GM12873 (cell line): ENCODE data around the gene ZNF32.

ENCODE experiments used
- TF ChIP-seq, protein P1 (sequence below): IDR thresholded peaks from 2 replicates; pipeline ENCODE4 v1.5.1; 2012; ENCODE audit warnings: low read depth, mild to moderate bottlenecking, moderate library complexity, low read length, control low read depth; ENCODE audit not compliant: insufficient read depth; ENCODE audit errors: missing control alignments

ZNF32 gene, protein sequence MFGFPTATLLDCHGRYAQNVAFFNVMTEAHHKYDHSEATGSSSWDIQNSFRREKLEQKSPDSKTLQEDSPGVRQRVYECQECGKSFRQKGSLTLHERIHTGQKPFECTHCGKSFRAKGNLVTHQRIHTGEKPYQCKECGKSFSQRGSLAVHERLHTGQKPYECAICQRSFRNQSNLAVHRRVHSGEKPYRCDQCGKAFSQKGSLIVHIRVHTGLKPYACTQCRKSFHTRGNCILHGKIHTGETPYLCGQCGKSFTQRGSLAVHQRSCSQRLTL

DNA sequence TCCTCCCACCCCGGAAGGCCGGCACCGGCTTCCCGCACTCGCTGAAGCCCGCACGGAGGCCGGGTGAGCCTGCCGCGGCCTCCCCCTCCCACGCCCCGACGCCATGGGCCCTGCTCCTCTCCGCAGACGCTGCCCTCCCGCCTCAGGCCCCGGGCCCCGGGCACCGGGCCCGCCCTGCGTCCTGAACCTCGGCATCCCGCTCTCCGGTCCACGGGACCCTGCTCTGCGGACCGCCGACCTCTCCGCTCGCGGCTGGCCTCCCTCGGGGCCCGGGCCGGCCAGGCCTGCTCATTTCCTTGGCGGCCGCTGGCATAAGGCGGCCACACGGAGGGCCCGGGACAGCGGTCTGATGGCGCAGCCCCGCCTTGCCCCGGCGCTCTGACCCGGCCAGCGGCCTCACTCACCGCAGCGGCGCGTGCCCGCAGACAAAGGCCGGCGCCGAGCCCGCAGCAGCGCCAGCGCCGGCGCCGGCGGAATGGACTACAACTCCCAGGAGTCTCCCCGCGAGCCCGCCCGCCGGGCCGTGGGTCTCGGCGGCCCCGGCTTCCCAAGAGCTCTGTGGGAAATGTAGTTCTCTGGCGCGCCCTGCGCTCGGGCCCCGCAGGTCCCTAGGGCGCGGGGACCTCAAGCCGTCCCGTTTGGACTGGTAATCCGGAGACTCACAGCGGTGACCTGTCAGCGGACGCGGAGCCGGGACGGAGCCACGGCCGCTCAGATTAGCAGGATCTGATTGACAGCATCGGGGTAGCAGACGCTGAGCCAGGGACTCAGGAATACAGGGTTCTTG lies at the start of gene ZNF32:
Gene ZNF32 (minus strand): TSS at position 484 of the 787 bp plus-strand sequence. CDS start 2,748 bp downstream, outside the sequence.
- TF ChIP-seq, protein P1, sequence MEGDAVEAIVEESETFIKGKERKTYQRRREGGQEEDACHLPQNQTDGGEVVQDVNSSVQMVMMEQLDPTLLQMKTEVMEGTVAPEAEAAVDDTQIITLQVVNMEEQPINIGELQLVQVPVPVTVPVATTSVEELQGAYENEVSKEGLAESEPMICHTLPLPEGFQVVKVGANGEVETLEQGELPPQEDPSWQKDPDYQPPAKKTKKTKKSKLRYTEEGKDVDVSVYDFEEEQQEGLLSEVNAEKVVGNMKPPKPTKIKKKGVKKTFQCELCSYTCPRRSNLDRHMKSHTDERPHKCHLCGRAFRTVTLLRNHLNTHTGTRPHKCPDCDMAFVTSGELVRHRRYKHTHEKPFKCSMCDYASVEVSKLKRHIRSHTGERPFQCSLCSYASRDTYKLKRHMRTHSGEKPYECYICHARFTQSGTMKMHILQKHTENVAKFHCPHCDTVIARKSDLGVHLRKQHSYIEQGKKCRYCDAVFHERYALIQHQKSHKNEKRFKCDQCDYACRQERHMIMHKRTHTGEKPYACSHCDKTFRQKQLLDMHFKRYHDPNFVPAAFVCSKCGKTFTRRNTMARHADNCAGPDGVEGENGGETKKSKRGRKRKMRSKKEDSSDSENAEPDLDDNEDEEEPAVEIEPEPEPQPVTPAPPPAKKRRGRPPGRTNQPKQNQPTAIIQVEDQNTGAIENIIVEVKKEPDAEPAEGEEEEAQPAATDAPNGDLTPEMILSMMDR, result no peak

DNA sequence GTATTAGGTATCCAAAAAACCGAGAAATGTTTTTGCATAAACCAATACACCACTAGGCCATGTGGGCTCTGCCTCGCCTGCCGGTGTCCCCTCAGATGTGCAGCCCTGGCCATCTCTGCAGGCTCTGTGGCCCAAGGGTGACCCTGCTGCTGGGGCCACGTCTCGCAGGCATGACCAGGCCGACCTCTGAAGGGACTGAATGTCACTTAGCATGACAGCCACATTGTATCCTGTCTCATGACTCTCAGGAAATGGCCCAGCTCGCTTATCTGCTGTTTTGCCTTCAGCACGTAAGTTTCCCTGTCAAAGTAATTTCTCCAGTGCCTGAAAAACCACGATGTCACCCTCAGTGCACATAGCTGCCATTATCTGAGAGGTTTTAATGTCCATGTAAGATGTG lies 49.5 kb upstream of the ZNF32 start:
- TF ChIP-seq, protein P1, result no peak

DNA sequence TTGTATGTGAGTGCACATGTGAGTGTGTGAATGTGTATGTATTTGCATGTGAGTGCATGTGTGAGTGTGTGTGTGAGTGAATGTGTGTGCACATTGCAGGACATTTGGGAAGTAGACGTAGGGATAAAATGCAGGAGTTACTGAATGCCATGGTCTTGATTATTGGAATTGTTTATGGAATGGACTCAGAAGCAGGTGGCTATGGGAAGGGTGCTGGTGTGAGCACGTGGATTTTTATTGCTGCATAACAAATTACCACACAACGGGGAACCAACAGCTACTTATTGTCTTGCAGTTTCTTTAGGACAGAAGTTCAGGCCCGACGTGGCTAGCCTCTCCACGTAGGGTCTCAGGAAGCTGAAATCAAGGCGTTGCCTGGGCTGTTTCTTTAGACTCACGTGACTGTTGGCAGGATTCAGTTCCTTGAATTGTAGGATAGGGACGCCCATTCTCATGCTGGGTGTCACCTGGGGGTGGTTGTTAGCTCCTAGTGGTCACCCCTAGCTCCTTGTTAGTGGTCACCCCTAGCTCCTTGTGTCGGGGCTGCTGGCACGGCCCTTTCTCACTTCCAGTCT lies 48.3 kb upstream of the ZNF32 start:
- TF ChIP-seq, protein P1, result no peak

DNA sequence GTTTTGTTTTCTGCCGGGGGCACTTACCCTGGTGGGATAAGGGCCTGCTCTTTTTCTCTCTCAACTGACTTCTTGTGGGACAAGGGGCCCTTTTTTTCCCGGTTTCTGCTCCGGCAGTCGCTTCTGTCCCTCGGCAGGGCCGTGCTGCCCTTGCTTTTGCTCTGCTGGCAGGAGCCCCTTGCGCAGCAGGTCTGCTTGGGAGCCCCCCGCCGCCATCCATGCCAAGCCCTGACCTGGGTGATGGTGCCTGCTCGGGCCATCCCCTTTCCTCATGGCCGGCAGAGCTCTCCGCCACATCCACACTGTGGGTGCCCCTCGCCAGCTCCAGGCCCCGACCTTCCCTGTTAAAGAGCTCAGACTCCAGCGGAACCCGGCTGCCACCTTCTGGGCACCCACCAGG lies 47.0 kb upstream of the ZNF32 start:
- TF ChIP-seq, protein P1, result no peak

DNA sequence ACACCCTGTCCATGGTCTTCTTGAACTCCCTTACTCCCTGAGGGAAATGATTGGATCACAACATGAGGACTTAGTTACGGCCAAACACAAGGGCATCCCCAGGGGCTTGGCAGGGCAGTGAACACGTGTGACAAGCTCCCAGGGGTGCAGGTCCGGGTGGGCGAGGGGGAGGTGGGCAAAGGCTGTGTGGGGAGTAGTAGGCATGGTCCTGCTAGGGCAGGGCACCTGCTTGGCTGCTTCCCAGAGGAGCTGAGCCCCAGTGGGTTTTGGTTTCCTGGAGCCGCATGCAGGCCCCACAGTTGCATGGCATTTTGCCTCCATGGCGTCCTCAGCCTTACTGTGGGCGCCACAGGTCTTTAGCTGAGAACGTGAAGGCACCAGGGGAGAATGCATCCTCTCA lies 46.6 kb upstream of the ZNF32 start:
- TF ChIP-seq, protein P1, result no peak

DNA sequence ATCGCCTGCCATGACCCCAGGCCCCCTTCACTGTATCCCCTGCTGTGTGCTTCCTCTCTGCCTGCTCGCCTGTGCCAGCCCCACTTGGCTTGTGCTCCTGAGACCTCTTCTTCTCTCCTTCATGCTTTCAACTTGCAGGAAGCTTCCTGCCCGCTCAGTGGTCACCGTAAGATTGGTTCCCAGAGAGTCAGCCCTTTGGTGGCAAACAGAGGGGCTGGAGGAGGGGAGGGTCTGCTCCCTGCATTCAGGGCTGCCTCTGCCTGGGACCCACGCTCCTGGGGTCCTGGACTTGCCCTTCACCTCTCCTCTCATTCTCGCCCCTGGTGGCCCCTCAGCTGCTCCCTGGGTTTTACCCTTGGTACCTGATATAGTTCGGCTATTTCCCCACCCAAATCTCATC lies 45.8 kb upstream of the ZNF32 start:
- TF ChIP-seq, protein P1, result no peak

DNA sequence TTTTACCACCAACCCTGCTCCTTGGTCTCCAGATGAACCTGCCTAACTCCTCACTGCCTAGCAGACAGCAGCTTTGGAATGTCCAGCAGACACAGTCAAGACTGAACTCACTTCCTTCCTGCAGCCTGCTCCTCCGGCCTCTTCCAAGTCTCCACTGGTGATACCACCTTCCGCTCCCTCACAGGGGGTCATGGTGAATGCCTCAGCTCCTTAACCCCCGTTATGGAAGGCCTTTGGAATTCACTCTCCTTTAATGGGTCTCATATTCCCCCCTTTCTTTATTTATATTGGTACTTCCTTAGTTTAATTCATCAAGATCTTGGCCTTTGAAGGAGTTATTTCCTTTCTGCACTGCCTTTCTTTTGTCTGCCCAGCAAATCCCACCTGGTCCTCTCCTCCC lies 44.9 kb upstream of the ZNF32 start:
- TF ChIP-seq, protein P1, result no peak
